ENCODE measurements around the gene VASH1. TPM values are rescaled to one million over a fixed set of nuclear protein-coding genes. Genes with fewer than 3 reads are reported as not detected.

The VASH1 gene
- total and polyA plus RNA-seq, 10 donors = 6.4 to 39.1 (median 19.5) TPM

GRCh38 chr14:76779221-76780057, 18.2 kb downstream of the VASH1 start:
- intact Hi-C loops (cut with DNase I; ENCODE audit: low total_unique reads) = no loop called here
- TF ChIP-seq CTCF (IDR thresholded peaks at IDR 0.05 in 8 of 11, conservative IDR thresholded peaks at IDR 0.05 in 3 of 11) = no peak
- TF ChIP-seq POLR2AphosphoS5 (IDR thresholded peaks at IDR 0.05) = peak; percentile 6 to 63 (median 35)
- TF ChIP-seq POLR2A (IDR thresholded peaks at IDR 0.05) = no peak
- Histone ChIP-seq H3K4me3 (no peak overlapping the region), H3K4me1 (peaks cover 0 to 100% (median 47%) of the 10 kb centered on the region in 6 donors), H3K36me3 (peaks cover 0 to 82% (median 21%) of the 10 kb centered on the region in 6 donors), H3K27ac (peak overlapping the region in 5 of 8 donors; percentile 34 to 82 (median 62)), H3K27me3 (replicated peaks in 1 of 7) (no peaks in the 10 kb centered on the region), H3K9me3 (no peaks in the 10 kb centered on the region)
- WGBS, 5 donors = 89 to 96% (median 91%) methylated on average over 7 of the region's 7 CpGs
- peak; percentile 63 for DNase-seq

GRCh38 chr14:76780058-76780345, 18.7 kb downstream of the VASH1 start:
- TF ChIP-seq CTCF (IDR thresholded peaks at IDR 0.05 in 8 of 11, conservative IDR thresholded peaks at IDR 0.05 in 3 of 11) (no peak), POLR2A (IDR thresholded peaks at IDR 0.05) (no peak), POLR2AphosphoS5 (IDR thresholded peaks at IDR 0.05) (no peak)
- H3K27ac ChIP-seq = peak overlapping the region in 5 of 8 donors; percentile 34 to 82 (median 62)
- H3K4me1 ChIP-seq = peaks cover 0 to 100% (median 45%) of the 10 kb centered on the region in 6 donors
- no peaks in the 10 kb centered on the region for H3K27me3 ChIP-seq (replicated peaks in 1 of 7)
- peak; percentile 33 for DNase-seq
- no peaks in the 10 kb centered on the region for H3K9me3 ChIP-seq
- 94 to 97% (median 96%) methylated on average over 2 of the region's 2 CpGs for WGBS, 5 donors
- intact Hi-C loops (cut with DNase I; ENCODE audit: low total_unique reads) = no loop called here
- no peak overlapping the region for H3K4me3 ChIP-seq
- peaks cover 0 to 87% (median 21%) of the 10 kb centered on the region in 6 donors for H3K36me3 ChIP-seq

DNA sequence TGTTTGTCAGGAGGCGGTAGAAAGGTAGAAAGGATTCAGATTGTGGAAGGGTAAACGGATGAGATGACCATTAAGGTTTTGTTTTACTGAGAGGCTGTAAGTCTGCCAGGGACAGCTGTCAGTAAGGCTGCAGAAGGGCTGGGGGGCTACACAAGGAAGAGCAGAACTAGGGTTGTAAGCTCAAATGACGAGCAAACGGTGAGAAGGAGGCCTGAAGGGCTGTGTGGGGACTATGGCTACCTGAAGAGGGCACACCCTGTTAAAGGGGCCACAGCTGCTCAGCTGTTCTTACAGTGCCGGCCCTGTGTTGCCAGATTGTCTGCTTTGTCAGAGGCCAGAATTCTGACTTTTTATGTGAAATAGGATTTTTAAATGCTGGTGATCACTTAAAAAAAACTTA, 19.1 kb downstream of the VASH1 start:
- DNase-seq = peak; percentile 23
- Histone ChIP-seq H3K27me3 (replicated peaks in 1 of 7) (no peaks in the 10 kb centered on the region), H3K36me3 (peaks cover 0 to 90% (median 21%) of the 10 kb centered on the region in 6 donors), H3K4me1 (peaks cover under 1 to 100% (median 43%) of the 10 kb centered on the region in 6 donors), H3K27ac (peak overlapping the region in 5 of 8 donors; percentile 34 to 82 (median 62)), H3K9me3 (no peaks in the 10 kb centered on the region), H3K4me3 (no peak overlapping the region)
- WGBS, 5 donors = 61 to 77% (median 68%) methylated on average over 5 of the region's 5 CpGs
- no peak for TF ChIP-seq POLR2A (IDR thresholded peaks at IDR 0.05)
- TF ChIP-seq POLR2AphosphoS5 (IDR thresholded peaks at IDR 0.05) = no peak
- TF ChIP-seq CTCF (IDR thresholded peaks at IDR 0.05 in 8 of 11, conservative IDR thresholded peaks at IDR 0.05 in 3 of 11) = no peak
- intact Hi-C loops (cut with DNase I; ENCODE audit: low total_unique reads) = no loop called here

DNA sequence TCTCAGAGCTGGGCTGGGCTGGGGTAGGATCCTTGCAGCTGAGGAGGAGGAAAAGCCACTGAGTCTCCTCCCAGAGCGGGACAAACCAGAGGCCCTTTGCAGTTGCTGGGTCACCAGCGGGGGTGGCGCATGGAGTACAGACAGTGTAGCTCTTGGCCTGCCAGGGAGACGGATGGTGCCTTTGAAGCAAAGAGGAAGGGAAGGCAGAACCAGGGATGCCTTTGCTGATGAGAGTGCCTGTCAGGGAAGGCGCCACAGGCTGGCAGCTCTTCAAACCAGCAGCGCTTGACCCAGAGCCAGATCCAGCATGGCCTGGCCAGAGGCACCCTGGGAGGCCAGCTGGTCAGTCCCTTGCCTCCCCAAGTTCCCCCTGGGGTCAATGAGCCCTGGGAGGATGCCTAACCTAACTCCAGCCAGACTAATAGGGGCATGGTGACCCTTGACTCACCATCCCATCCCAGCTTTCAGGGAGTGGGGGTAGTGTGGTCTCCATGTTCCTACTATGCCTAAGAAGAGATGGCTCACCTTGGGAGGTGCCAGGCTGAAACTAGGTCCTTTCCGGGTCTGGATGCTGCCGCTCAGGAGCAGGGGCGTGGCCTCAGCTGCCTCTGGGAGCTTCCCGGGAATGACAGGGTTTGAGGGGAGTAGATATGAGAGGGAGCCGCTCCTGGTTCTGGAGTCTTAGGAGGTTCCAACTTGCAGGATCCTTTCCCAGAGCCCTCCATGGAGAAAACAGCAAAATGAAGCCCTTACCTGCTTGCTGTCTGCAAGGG, 19.8 kb downstream of the VASH1 start:
- Histone ChIP-seq H3K27me3 (replicated peaks in 1 of 7) (no peaks in the 10 kb centered on the region), H3K4me3 (no peak overlapping the region), H3K9me3 (no peaks in the 10 kb centered on the region), H3K4me1 (peaks cover 5 to 95% (median 43%) of the 10 kb centered on the region in 6 donors), H3K27ac (peak overlapping the region in 5 of 8 donors; percentile 34 to 82 (median 62)), H3K36me3 (peaks cover 0 to 91% (median 27%) of the 10 kb centered on the region in 6 donors)
- WGBS, 5 donors = 67 to 84% (median 81%) methylated on average over 8 to 11 of the region's 11 CpGs
- TF ChIP-seq CTCF (IDR thresholded peaks at IDR 0.05 in 8 of 11, conservative IDR thresholded peaks at IDR 0.05 in 3 of 11) (no peak), POLR2A (IDR thresholded peaks at IDR 0.05) (no peak), POLR2AphosphoS5 (IDR thresholded peaks at IDR 0.05) (peak; percentile 40 to 80 (median 64))
- DNase-seq = peak; percentile 70
- intact Hi-C loops (cut with DNase I; ENCODE audit: low total_unique reads) = no loop called here
